Astrocyte (in vitro differentiated cells and primary cell): ENCODE data around the gene SRCAP. TPM values are rescaled to one million over a fixed set of nuclear protein-coding genes. Genes with fewer than 3 reads are reported as not detected.

ENCODE experiments used
- DNase-seq: peaks from one replicate; pipeline ENCODE4 v3.0.0-alpha.2; 2010; ENCODE audit warnings: low read depth
- FAIRE-seq: peaks from 2 replicates; lab custom pipeline; 2011; peaks lifted over from hg19 to GRCh38; lab: Jason Lieb, UNC
- H2AFZ ChIP-seq: 2 replicates; pipeline ENCODE4 v1.6.0; 2012; ENCODE audit warnings: low read depth, low read length, inconsistent platforms
- H3K27ac ChIP-seq: 2 replicates; pipeline ENCODE4 v1.5.1; 2011; ENCODE audit warnings: low read depth, low read length, inconsistent platforms
- H3K27me3 ChIP-seq: 2 replicates; pipeline ENCODE4 v1.6.0; 2011; ENCODE audit warnings: low read length, inconsistent platforms; ENCODE audit not compliant: insufficient read depth
- H3K36me3 ChIP-seq: 2 replicates; pipeline ENCODE4 v1.5.1; 2011; ENCODE audit warnings: low read length, inconsistent platforms; ENCODE audit not compliant: insufficient read depth
- H3K4me1 ChIP-seq: 2 replicates; pipeline ENCODE4 v1.5.1; 2011; ENCODE audit warnings: low read length, inconsistent platforms; ENCODE audit not compliant: insufficient read depth
- H3K4me2 ChIP-seq: 2 replicates; pipeline ENCODE4 v1.6.0; 2012; ENCODE audit warnings: low read length, inconsistent platforms
- H3K4me3 ChIP-seq: 2 replicates; pipeline ENCODE4 v1.5.1; 2011; ENCODE audit warnings: low read depth, mild to moderate bottlenecking, low read length, inconsistent platforms; ENCODE audit not compliant: insufficient read depth
- H3K79me2 ChIP-seq: 2 replicates; pipeline ENCODE4 v1.6.0; 2012; ENCODE audit warnings: mild to moderate bottlenecking, low read length, inconsistent platforms; ENCODE audit not compliant: insufficient read depth
- H3K9ac ChIP-seq: 2 replicates; pipeline ENCODE4 v1.6.0; 2012; ENCODE audit warnings: mild to moderate bottlenecking, low read length, inconsistent platforms
- H3K9me3 ChIP-seq: 2 replicates; pipeline ENCODE4 v1.5.1; 2012; ENCODE audit warnings: low read depth, mild to moderate bottlenecking, low read length, inconsistent platforms; ENCODE audit not compliant: insufficient read depth
- H4K20me1 ChIP-seq: 2 replicates; pipeline ENCODE4 v1.6.0; 2012; ENCODE audit warnings: low read length, inconsistent platforms; ENCODE audit not compliant: insufficient read depth
- H3K27ac Mint-ChIP-seq: one replicate; pipeline ENCODE4 v1.8.0; 2021; ENCODE audit warnings: mild to moderate bottlenecking, mixed read lengths; ENCODE audit not compliant: unreplicated experiment
- H3K27me3 Mint-ChIP-seq: one replicate; pipeline ENCODE4 v1.8.0; 2021; ENCODE audit warnings: low read depth, mixed read lengths; ENCODE audit not compliant: unreplicated experiment
- H3K36me3 Mint-ChIP-seq: one replicate; pipeline ENCODE4 v1.8.0; 2021; ENCODE audit warnings: low read depth, mixed read lengths; ENCODE audit not compliant: unreplicated experiment
- H3K4me1 Mint-ChIP-seq: one replicate; pipeline ENCODE4 v1.8.0; 2021; ENCODE audit warnings: low read depth, mixed read lengths; ENCODE audit not compliant: unreplicated experiment
- H3K4me3 Mint-ChIP-seq: one replicate; pipeline ENCODE4 v1.8.0; 2021; ENCODE audit warnings: mild to moderate bottlenecking, moderate library complexity, mixed read lengths; ENCODE audit not compliant: unreplicated experiment
- H3K9me3 Mint-ChIP-seq: one replicate; pipeline ENCODE4 v1.8.0; 2021; ENCODE audit warnings: mild to moderate bottlenecking, mixed read lengths; ENCODE audit not compliant: unreplicated experiment
- CTCF ChIP-seq: IDR thresholded peaks from 2 replicates; pipeline ENCODE4 v1.5.1; 2011; ENCODE audit warnings: low read depth, mild to moderate bottlenecking, inconsistent platforms, low read length, moderate library complexity; ENCODE audit not compliant: insufficient read depth
- EZH2 ChIP-seq: IDR thresholded peaks from 2 replicates; pipeline ENCODE4 v1.6.1; 2012; ENCODE audit warnings: mild to moderate bottlenecking, low read length, inconsistent platforms; ENCODE audit not compliant: insufficient read depth
- total RNA-seq: library from RNA; stranded (reverse); gene quantifications from 2 replicates; pipeline ENCODE4 v1.2.1, GENCODE V29; 2021

The SRCAP gene
- total RNA-seq, 1 donor from 2014 or later, result 50.4 TPM

DNA sequence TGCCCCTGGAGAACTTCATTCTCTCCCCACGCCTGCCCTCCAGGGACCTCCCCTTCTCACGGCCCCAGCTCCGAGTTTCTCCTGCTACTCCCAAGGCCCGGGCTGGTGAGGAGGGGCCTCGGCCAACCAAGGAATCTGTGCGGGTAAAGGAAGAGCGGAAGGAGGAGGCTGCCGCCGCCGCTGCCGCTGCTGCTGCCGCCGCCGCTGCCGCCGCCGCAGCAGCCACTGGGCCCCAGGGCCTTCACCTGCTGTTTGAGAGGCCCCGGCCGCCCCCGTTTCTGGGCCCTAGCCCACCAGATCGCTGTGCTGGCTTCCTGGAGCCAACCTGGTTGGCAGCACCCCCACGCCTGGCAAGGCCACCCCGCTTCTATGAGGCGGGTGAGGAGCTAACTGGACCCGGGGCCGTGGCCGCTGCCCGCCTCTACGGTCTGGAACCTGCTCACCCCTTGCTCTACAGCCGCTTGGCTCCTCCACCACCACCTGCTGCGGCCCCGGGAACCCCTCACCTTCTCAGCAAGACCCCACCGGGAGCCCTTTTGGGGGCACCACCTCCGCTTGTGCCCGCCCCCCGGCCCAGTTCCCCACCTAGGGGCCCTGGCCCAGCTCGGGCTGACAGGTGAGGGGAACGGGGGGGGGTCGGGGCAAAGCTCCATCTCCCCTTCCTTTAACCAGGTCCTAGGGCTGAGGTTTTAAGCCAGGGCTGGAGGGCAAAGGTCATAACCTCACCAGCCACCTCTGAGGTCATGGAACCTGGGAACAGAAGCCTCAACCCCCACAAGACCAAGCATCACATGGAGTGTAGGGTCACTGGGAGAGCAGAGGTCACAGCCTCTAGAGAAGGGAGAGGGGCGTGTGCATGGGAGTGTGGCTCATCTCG is 29.7 kb upstream of the SRCAP start:
- DNase-seq, result no peak
- H3K9ac ChIP-seq, result no peak overlapping the region
- no peak overlapping the region for H2AFZ ChIP-seq
- H4K20me1 ChIP-seq, result peaks cover 54% of the 10 kb centered on the region
- no peak overlapping the region for H3K27ac Mint-ChIP-seq
- H3K27me3 Mint-ChIP-seq, result peaks cover 4% of the 10 kb centered on the region
- TF ChIP-seq EZH2 (no peak), CTCF (no peak)
- H3K36me3 ChIP-seq, result peaks cover 28% of the 10 kb centered on the region
- peaks cover 3% of the 10 kb centered on the region for H3K4me1 ChIP-seq
- FAIRE-seq, result no peak
- H3K79me2 ChIP-seq, result peaks cover 31% of the 10 kb centered on the region
- no peak overlapping the region for H3K27ac ChIP-seq
- no peak overlapping the region for H3K4me2 ChIP-seq
- H3K27me3 ChIP-seq, result no peaks in the 10 kb centered on the region
- H3K4me3 Mint-ChIP-seq, result no peak overlapping the region
- H3K9me3 ChIP-seq, result no peaks in the 10 kb centered on the region
- H3K4me3 ChIP-seq, result no peak overlapping the region
- H3K4me1 Mint-ChIP-seq, result no peaks in the 10 kb centered on the region
- no peaks in the 10 kb centered on the region for H3K9me3 Mint-ChIP-seq
- H3K36me3 Mint-ChIP-seq, result peaks cover 23% of the 10 kb centered on the region

- Histone ChIP-seq H3K9ac (no peak overlapping the region), H3K36me3 (peaks cover 27% of the 10 kb centered on the region), H3K9me3 (no peaks in the 10 kb centered on the region), H3K4me1 (peaks cover 3% of the 10 kb centered on the region), H3K27ac (no peak overlapping the region), H3K4me3 (no peak overlapping the region), H3K4me2 (no peak overlapping the region), H3K79me2 (peaks cover 22% of the 10 kb centered on the region), H4K20me1 (peaks cover 46% of the 10 kb centered on the region), H2AFZ (no peak overlapping the region), H3K27me3 (no peaks in the 10 kb centered on the region)
- no peak overlapping the region for H3K27ac Mint-ChIP-seq
- H3K4me1 Mint-ChIP-seq, result no peaks in the 10 kb centered on the region
- no peak overlapping the region for H3K4me3 Mint-ChIP-seq
- DNase-seq (no peak), FAIRE-seq (no peak)
- no peaks in the 10 kb centered on the region for H3K9me3 Mint-ChIP-seq
- no peak for TF ChIP-seq CTCF
- no peak for TF ChIP-seq EZH2
- peaks cover 4% of the 10 kb centered on the region for H3K27me3 Mint-ChIP-seq
- peaks cover 23% of the 10 kb centered on the region for H3K36me3 Mint-ChIP-seq
These were observed 28.8 kb upstream of the SRCAP start for GRCh38 chr16:30669903-30670824.
